Naive B cell (primary cell): ENCODE results near the gene IL4I1. TPM values are rescaled to one million over a fixed set of nuclear protein-coding genes. Genes with fewer than 3 reads are reported as not detected.

Experiments
- ATAC-seq, 2 donors: fragments of 150-1000 bp; cut with Tn5 transposase; 2 replicates each; pipeline ENCODE4 v1.10.0; 2021; ENCODE audit warnings: low read depth in 2 of 2, mild to moderate bottlenecking in 2 of 2, moderate library complexity in 2 of 2
- DNase-seq: peaks from one replicate; pipeline ENCODE4 v3.0.0; 2022
- H3K27ac Mint-ChIP-seq, 6 donors: one replicate each; pipeline ENCODE4 v1.8.0; 2020 to 2022; ENCODE audit warnings: mild to moderate bottlenecking in 6 of 6, mixed read lengths in 6 of 6, moderate library complexity in 5 of 6, inconsistent platforms in 2 of 6
- H3K27me3 Mint-ChIP-seq, 3 donors: one replicate each; pipeline ENCODE4 v1.8.0; 2021 to 2022; ENCODE audit warnings: mixed read lengths in 3 of 3, mild to moderate bottlenecking in 1 of 3
- H3K36me3 Mint-ChIP-seq, 2 donors: one replicate each; pipeline ENCODE4 v1.8.0; 2020 to 2022; ENCODE audit warnings: mixed read lengths in 2 of 2, inconsistent platforms in 1 of 2, mild to moderate bottlenecking in 1 of 2
- H3K4me1 Mint-ChIP-seq, 3 donors: one replicate each; pipeline ENCODE4 v1.8.0; 2020 to 2022; ENCODE audit warnings: mixed read lengths in 3 of 3, inconsistent platforms in 1 of 3, mild to moderate bottlenecking in 1 of 3, moderate library complexity in 1 of 3
- H3K4me3 Mint-ChIP-seq, 8 donors: one replicate each; pipeline ENCODE4 v1.8.0; 2020 to 2022; ENCODE audit warnings: mild to moderate bottlenecking in 8 of 8, mixed read lengths in 8 of 8, moderate library complexity in 8 of 8, inconsistent platforms in 2 of 8
- H3K9me3 Mint-ChIP-seq, 7 donors: one replicate each; pipeline ENCODE4 v1.8.0; 2020 to 2022; ENCODE audit warnings: mixed read lengths in 7 of 7, mild to moderate bottlenecking in 5 of 7, inconsistent platforms in 2 of 7, moderate library complexity in 1 of 7
- polyA plus RNA-seq, 6 donors: library from polyadenylated mRNA; unstranded; fragments of 300-500 nt; fragmentation: Illumina TruSeq; gene quantifications; one replicate each; pipeline ENCODE4 v1.2.3, GENCODE V29; 2021; ENCODE audit warnings: low read depth in 6 of 6

IL4I1 gene
- polyA plus RNA-seq, 6 donors from 2014 or later = 0.66 to 1.2 TPM; not detected in 4

DNA sequence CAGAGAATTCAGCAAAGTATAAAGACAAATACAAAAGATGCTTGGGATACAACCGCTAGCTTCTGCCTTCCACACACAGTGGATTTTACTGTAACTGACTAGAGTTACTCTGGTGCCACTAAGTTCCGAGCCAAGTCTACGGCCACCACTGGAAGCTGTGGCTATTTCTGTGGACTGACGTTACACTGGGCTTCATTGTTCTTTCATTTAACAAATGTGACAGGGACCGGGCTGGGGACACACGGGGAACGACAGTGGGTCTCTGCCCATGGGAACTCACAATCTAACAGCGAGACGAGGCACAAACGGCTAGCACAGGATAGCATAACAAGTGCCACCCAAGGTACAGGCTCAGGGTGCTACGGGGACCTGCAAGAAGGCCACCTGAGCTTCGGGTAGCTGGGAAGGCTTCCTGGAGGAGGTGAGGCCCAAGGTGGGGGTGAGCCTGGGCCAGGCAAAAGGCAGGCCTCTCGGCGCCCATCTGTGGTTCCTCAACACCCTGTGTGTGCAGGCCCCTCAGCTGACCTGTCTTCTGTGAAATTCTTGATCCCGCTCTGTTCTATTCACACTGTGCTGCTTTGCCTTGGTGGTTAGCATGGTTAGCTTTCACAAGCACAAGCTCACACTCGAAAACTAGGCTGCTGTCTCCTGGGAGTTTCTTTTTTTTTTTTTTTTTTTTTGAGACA, 10.3 kb upstream of the IL4I1 start:
- Mint-ChIP-seq H3K4me1 (peaks cover 35 to 69% (median 49%) of the 10 kb centered on the region in 3 donors), H3K4me3 (peak overlapping the region in 7 of 8 donors; percentile 15 to 82 (median 58)), H3K9me3 (peaks cover 0 to 3% (median 0%) of the 10 kb centered on the region in 7 donors), H3K36me3 (peaks cover 6 to 7% of the 10 kb centered on the region in 2 donors), H3K27ac (peak overlapping the region in 3 of 6 donors; percentile 16 to 96 (median 83)), H3K27me3 (no peaks in the 10 kb centered on the region)
- no peak for DNase-seq
- no peak for ATAC-seq

DNA sequence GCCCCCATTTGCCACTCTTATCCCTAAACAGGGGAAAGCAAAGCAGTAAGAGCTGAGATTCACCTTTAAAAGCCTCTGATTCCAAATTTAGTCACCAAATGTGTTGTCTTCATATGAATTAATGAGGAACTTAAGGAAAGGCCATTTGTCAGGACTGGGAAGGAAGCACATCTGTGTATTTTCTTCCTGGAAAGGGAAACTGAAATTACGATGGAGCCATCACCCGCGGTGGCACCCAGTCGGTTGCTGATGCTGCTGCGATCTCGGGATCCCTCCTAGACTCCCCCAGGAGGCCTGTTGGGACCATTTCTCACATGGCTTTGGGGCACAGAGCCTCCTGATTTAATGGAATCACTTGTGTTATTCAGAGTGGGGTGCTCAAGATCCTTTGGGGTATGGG, 7.4 kb upstream of the IL4I1 start:
- peaks cover 6 to 7% of the 10 kb centered on the region in 2 donors for H3K36me3 Mint-ChIP-seq

GRCh38 chr19:49895566-49896297, 955 bp downstream of the IL4I1 start:
- H3K4me3 Mint-ChIP-seq = peak overlapping the region; percentile 30 to 94 (median 77)
- DNase-seq = no peak
- H3K9me3 Mint-ChIP-seq = no peaks in the 10 kb centered on the region
- peak overlapping the region in 5 of 6 donors; percentile 95 to 100 (median 98) for H3K27ac Mint-ChIP-seq
- H3K4me1 Mint-ChIP-seq = peaks cover 35 to 73% (median 64%) of the 10 kb centered on the region in 3 donors
- no peaks in the 10 kb centered on the region for H3K36me3 Mint-ChIP-seq
- no peaks in the 10 kb centered on the region for H3K27me3 Mint-ChIP-seq
- ATAC-seq = no peak

More for the DNA sequence above, 7.4 kb upstream of the IL4I1 start:
- Mint-ChIP-seq H3K27ac (no peak overlapping the region), H3K9me3 (peaks cover 0 to 3% (median 0%) of the 10 kb centered on the region in 7 donors), H3K4me1 (peaks cover 22 to 60% (median 33%) of the 10 kb centered on the region in 3 donors), H3K27me3 (no peaks in the 10 kb centered on the region), H3K4me3 (peak overlapping the region in 2 of 8 donors; percentile 29 to 54)
- no peak for DNase-seq
- no peak for ATAC-seq

DNA sequence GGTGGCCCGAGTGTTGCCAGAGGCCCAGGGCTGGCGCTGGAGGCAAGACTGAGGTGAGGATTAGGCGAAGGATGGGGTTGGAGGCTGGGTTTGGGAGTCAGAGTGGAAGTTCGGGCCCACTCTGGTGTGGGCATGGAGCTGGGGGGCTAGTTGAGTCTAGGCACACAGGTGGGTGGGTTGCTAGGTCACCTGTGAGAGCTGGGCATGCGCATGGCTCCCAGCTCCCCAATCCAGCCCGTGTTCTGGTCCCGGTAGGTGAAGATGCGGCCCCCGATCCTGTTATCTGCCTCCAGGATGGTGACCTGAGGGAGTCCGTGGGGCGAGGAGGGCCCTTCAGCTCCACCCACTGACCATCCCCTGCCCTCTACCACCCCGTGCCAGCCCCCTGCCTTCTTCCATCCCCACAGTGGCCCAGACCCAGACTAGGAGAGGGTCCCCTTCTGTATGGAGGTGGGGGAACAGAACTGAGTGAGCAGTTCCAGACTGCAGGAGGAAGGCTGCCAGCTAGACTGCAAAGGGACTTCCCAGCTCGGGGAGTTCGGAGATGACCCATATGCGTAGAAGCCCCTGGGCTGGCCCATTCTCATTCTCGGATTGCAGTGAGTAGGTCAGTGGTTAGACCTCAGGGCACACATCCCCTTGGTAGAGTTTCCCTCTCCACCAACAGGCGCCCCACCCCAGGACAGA, 1.7 kb downstream of the IL4I1 start:
- Mint-ChIP-seq H3K27ac (peak overlapping the region in 4 of 6 donors; percentile 24 to 96 (median 84)), H3K9me3 (no peaks in the 10 kb centered on the region), H3K4me3 (peak overlapping the region in 4 of 8 donors; percentile 30 to 57 (median 39)), H3K27me3 (no peaks in the 10 kb centered on the region), H3K36me3 (no peaks in the 10 kb centered on the region), H3K4me1 (peaks cover 35 to 69% (median 62%) of the 10 kb centered on the region in 3 donors)
- DNase-seq (no peak), ATAC-seq (no peak)

DNA sequence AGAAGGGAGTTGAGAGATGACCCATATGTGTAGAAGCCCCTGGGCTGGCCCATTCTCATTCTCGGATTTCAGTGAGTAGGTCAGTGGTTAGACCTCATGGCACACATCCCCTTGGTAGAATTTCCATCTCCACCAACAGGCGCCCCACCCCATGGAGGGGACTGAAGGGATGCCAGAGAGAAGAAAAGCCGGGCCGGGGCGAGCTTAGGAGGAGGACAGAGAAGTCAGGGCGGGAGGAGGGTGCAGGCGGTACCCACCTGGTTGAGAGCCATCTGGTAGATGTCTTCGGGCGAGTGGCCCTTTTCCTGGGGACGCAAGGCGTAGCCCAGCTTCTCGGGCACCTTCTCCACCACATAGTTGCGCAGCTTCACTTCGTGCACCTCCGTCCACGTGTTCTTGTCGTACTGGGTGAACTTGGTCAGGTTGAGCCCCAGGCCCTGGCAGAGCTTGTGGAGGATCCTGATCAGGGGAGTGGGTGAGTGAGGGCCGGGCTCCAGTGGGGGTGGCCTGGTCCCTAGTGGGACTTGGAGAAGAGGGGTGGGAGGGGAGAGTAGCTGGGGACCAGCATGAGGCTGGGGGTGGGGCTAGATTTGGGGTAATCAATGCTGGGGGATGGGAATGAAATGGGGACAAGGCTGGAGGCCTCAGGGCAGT, 2.5 kb downstream of the IL4I1 start:
- Mint-ChIP-seq H3K27ac (peak overlapping the region in 3 of 6 donors; percentile 41 to 74 (median 56)), H3K4me3 (peak overlapping the region in 2 of 8 donors; percentile 59 to 70), H3K4me1 (peaks cover 35 to 63% (median 63%) of the 10 kb centered on the region in 3 donors), H3K36me3 (no peaks in the 10 kb centered on the region), H3K9me3 (no peaks in the 10 kb centered on the region), H3K27me3 (no peaks in the 10 kb centered on the region)
- no peak for DNase-seq
- ATAC-seq = no peak

GRCh38 chr19:49892716-49893115, 4.0 kb downstream of the IL4I1 start:
- Mint-ChIP-seq H3K36me3 (no peaks in the 10 kb centered on the region), H3K27ac (peak overlapping the region in 4 of 6 donors; percentile 39 to 94 (median 72)), H3K9me3 (no peaks in the 10 kb centered on the region), H3K4me1 (peaks cover 32 to 60% (median 59%) of the 10 kb centered on the region in 3 donors), H3K27me3 (no peaks in the 10 kb centered on the region), H3K4me3 (peak overlapping the region in 2 of 8 donors; percentile 57 to 88)
- no peak for ATAC-seq
- DNase-seq = no peak

GRCh38 chr19:49891393-49891792, 5.3 kb downstream of the IL4I1 start:
- Mint-ChIP-seq H3K27ac (peak overlapping the region in 3 of 6 donors; percentile 42 to 85 (median 67)), H3K9me3 (no peaks in the 10 kb centered on the region), H3K4me1 (peaks cover 19 to 47% (median 45%) of the 10 kb centered on the region in 3 donors), H3K4me3 (peak overlapping the region in 6 of 8 donors; percentile 3 to 83 (median 49)), H3K27me3 (no peaks in the 10 kb centered on the region), H3K36me3 (no peaks in the 10 kb centered on the region)
- no peak for ATAC-seq
- no peak for DNase-seq

DNA sequence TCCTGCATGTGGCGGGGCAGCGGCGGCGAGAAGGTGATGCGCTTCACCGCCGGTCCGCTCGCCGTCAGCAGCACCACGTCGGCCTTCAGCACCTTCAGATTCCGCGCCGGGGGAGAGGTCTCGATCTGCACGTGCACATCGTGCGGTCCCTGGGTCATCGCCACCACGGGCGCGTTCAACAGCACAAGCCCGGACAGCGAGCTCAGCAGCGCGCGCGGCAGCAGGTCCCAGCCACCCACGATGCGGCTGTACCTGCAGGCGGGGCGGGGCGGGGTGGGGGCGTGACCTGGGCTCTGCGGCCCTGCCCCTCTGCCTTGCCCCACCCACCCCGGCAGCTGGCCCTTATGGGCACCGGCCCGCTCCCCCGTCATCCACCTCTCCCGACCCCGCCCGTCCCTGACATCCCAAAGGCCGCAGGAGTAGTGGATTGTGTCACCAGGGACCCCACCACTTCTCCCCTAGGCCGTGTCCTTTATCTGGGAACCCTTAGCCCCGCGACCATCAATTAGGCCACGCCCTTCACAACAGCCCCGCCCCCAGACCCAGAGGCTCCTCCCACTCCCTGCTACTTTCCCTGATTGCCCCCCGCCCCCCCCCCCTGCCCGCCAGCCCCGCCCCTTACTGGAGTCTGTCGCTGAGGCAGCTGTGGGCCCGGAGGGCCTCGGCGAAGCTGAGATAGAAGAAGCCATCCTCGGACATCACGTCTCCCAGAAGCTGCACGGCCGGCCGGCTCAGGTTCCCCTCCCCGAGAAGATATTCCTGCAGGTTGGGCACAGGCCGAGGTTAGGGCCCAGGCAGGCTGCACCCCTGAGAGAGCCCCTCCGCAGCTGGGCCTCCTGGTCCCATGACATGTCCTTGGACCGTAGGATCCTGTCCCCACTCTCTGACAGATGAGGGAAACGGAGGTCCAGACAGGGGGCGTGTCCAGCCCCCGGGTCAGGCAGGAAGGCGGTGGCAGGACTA, 6.1 kb downstream of the IL4I1 start:
- peak overlapping the region in 4 of 6 donors; percentile 44 to 85 (median 67) for H3K27ac Mint-ChIP-seq
- H3K27me3 Mint-ChIP-seq = no peaks in the 10 kb centered on the region
- H3K36me3 Mint-ChIP-seq = no peaks in the 10 kb centered on the region
- H3K4me1 Mint-ChIP-seq = peaks cover 11 to 39% (median 38%) of the 10 kb centered on the region in 3 donors
- DNase-seq (no peak), ATAC-seq (peak; percentile 79 to 83)
- H3K4me3 Mint-ChIP-seq = peak overlapping the region; percentile 29 to 91 (median 83)
- no peaks in the 10 kb centered on the region for H3K9me3 Mint-ChIP-seq

DNA sequence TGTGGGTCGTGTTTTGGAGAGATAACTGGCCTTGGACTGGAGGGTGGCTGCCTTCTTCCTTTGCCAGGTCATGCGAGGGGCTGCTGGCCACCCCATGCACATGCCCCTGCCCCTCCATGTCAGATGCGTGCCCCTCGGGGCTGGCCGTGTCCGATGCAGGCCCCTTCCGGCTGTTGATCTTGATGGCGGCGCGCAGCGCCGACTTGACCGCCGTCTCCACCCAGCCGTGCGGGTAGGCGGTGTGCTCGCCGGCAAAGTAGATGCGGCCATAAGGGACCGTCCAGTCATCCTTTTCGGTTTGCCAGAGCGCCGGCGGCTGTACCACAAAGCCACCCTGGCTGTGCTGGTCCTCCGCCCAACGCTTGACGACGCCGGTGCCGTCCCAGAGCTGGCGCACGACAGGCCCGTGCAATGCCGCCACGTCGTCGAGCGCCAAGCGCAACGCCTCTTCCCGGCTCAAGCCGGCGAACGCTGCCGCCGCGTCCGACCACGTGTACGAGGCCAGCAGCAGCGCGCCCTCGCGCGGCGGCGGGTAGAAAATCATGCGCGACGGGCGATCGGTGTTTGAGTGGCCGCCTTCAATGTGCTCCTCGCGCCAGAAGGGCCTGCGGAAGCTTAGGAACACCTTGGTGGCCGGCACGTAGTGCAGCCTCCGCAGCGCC, 6.9 kb downstream of the IL4I1 start:
- Mint-ChIP-seq H3K27ac (peak overlapping the region in 3 of 6 donors; percentile 44 to 85 (median 68)), H3K9me3 (no peaks in the 10 kb centered on the region), H3K36me3 (no peaks in the 10 kb centered on the region), H3K4me3 (peak overlapping the region; percentile 29 to 91 (median 83)), H3K4me1 (peaks cover 10 to 31% (median 30%) of the 10 kb centered on the region in 3 donors), H3K27me3 (no peaks in the 10 kb centered on the region)
- DNase-seq (peak; percentile 70), ATAC-seq (peak; percentile 77 to 79)

DNA sequence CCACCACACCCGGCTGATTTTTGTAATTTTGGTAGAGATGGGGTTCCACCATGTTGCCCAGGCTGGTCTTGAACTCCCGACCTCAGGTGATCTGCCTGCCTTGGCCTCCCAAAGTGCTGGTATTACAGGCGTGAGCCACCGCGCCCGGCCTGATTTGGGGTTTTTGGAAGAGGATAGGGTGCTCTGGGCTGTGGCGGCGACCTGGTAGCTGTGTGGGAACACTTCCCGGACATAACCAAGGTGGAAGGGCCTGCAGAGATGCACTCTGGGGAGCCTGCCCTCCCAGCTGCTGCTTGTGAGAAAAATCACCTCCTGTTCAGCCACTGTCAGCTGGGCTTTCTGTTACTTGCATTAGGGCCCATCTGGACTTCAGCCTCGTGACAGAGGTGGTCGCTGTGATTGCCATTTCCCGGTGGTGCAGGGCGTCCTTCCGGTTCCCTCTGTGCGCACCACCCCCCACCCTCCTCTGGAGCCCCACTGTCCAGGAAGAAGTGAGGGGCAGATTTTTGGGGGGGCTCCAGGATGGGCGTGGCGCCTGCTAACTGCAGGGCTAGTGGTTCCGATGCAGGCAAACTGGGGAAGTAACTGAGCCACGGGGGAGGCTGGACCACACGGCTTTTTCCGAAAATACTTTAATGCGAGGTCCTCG, 7.5 kb downstream of the IL4I1 start:
- H3K27me3 Mint-ChIP-seq = no peaks in the 10 kb centered on the region
- H3K4me3 Mint-ChIP-seq = peak overlapping the region in 6 of 8 donors; percentile 21 to 78 (median 40)
- no peaks in the 10 kb centered on the region for H3K9me3 Mint-ChIP-seq
- peak overlapping the region in 1 of 6 donors; percentile 85 for H3K27ac Mint-ChIP-seq
- H3K36me3 Mint-ChIP-seq = no peaks in the 10 kb centered on the region
- ATAC-seq (no peak), DNase-seq (no peak)
- H3K4me1 Mint-ChIP-seq = peaks cover 4 to 25% (median 24%) of the 10 kb centered on the region in 3 donors

DNA sequence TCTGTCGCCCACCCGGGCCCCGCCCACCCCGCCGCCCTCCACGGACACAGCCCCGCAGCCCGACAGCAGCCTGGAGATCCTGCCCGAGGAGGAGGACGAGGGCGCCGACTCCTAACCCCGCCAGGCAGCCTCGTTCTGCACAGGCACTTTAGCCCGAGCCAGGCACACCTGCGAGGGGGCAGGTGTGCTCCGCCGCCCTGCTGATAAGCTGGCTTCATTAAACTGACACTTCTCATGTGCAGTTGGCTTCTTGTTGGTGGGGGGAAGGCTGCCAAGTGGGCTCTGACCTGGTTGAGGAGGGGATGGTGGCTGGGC, 8.2 kb downstream of the IL4I1 start:
- Mint-ChIP-seq H3K36me3 (no peaks in the 10 kb centered on the region), H3K9me3 (no peaks in the 10 kb centered on the region), H3K27ac (peak overlapping the region in 1 of 6 donors; percentile 80), H3K4me3 (peak overlapping the region in 1 of 8 donors; percentile 46), H3K27me3 (no peaks in the 10 kb centered on the region), H3K4me1 (peaks cover 4 to 22% (median 18%) of the 10 kb centered on the region in 3 donors)
- DNase-seq = no peak
- ATAC-seq = no peak
